ENCODE data around the gene PUM1. TPM values are rescaled to one million over a fixed set of nuclear protein-coding genes. Genes with fewer than 3 reads are reported as not detected.
"Not testable (repeated sequence)": the region's sequence is repeated elsewhere in the genome, so short reads cannot be mapped to it uniquely, and the experiment has no call there.

Gene PUM1
- total RNA-seq, 2 donors from 2014 or later: 70.4 to 97.9 TPM

GRCh38 chr1:31062867-31063380 is 2.6 kb downstream of the PUM1 start:
- Histone ChIP-seq H3K4me3 (peak overlapping the region; percentile 87), H3K27me3 (replicated peaks; ENCODE audit: insufficient read depth) (no peaks in the 10 kb centered on the region), H3K9me3 (no peaks in the 10 kb centered on the region), H3K36me3 (peaks cover 12% of the 10 kb centered on the region), H3K27ac (peak overlapping the region in 1 of 2 donors; percentile 33), H3K4me1 (ENCODE audit: control insufficient read depth in 1 of 2, low read depth in 2 of 2) (peaks cover 18 to 43% of the 10 kb centered on the region in 2 donors)
- DNase-seq (ENCODE audit: low spot score) (no peak), ATAC-seq (ENCODE audit: insufficient number of reproducible peaks, low FRiP score, low read depth) (no peak)
- TF ChIP-seq CTCF (IDR thresholded peaks at IDR 0.05): no peak

GRCh38 chr1:31062162-31062866 is 3.2 kb downstream of the PUM1 start:
- not testable (repeated sequence) for H3K27ac ChIP-seq

GRCh38 chr1:31058012-31058411 is 7.5 kb downstream of the PUM1 start:
- no peak for TF ChIP-seq CTCF (IDR thresholded peaks at IDR 0.05)
- H3K27ac ChIP-seq: no peak overlapping the region
- DNase-seq (ENCODE audit: low spot score) (no peak), ATAC-seq (ENCODE audit: insufficient number of reproducible peaks, low FRiP score, low read depth) (no peak)
- peaks cover 12% of the 10 kb centered on the region for H3K36me3 ChIP-seq
- H3K9me3 ChIP-seq: no peaks in the 10 kb centered on the region
- H3K27me3 ChIP-seq (replicated peaks; ENCODE audit: insufficient read depth): no peaks in the 10 kb centered on the region
- no peak overlapping the region for H3K4me3 ChIP-seq
- H3K4me1 ChIP-seq (ENCODE audit: control insufficient read depth in 1 of 2, low read depth in 2 of 2): peaks cover 23 to 69% of the 10 kb centered on the region in 2 donors

More at GRCh38 chr1:31062162-31062866, 3.2 kb downstream of the PUM1 start:
- H3K27me3 ChIP-seq (replicated peaks; ENCODE audit: insufficient read depth); H3K9me3 ChIP-seq; DNase-seq (ENCODE audit: low spot score); ATAC-seq (ENCODE audit: insufficient number of reproducible peaks, low FRiP score, low read depth): not testable (repeated sequence)
- H3K4me3 ChIP-seq: peak overlapping the region; percentile 87
- H3K36me3 ChIP-seq: peaks cover 12% of the 10 kb centered on the region
- H3K4me1 ChIP-seq (ENCODE audit: control insufficient read depth in 1 of 2, low read depth in 2 of 2): peaks cover 18 to 44% of the 10 kb centered on the region in 2 donors

GRCh38 chr1:31055953-31056352 is 9.6 kb downstream of the PUM1 start:
- H3K36me3 ChIP-seq: peaks cover 12% of the 10 kb centered on the region
- TF ChIP-seq CTCF (IDR thresholded peaks at IDR 0.05): no peak
- peaks cover 18 to 62% of the 10 kb centered on the region in 2 donors for H3K4me1 ChIP-seq (ENCODE audit: control insufficient read depth in 1 of 2, low read depth in 2 of 2)
- ATAC-seq (ENCODE audit: insufficient number of reproducible peaks, low FRiP score, low read depth) (no peak), DNase-seq (ENCODE audit: low spot score) (no peak)
- H3K27me3 ChIP-seq (replicated peaks; ENCODE audit: insufficient read depth): no peaks in the 10 kb centered on the region
- H3K27ac ChIP-seq: no peak overlapping the region
- H3K4me3 ChIP-seq: no peak overlapping the region
- H3K9me3 ChIP-seq: no peaks in the 10 kb centered on the region

GRCh38 chr1:31055501-31055900 is 10.0 kb downstream of the PUM1 start:
- ATAC-seq (ENCODE audit: insufficient number of reproducible peaks, low FRiP score, low read depth): no peak
- H3K4me3 ChIP-seq: no peak overlapping the region
- H3K9me3 ChIP-seq: no peaks in the 10 kb centered on the region
- peaks cover 12% of the 10 kb centered on the region for H3K36me3 ChIP-seq
- DNase-seq (ENCODE audit: low spot score): no peak
- peaks cover 18 to 62% of the 10 kb centered on the region in 2 donors for H3K4me1 ChIP-seq (ENCODE audit: control insufficient read depth in 1 of 2, low read depth in 2 of 2)
- no peak overlapping the region for H3K27ac ChIP-seq
- H3K27me3 ChIP-seq (replicated peaks; ENCODE audit: insufficient read depth): no peaks in the 10 kb centered on the region
- TF ChIP-seq CTCF (IDR thresholded peaks at IDR 0.05): no peak
